HepG2 (cell line): ENCODE data around the gene MTCL1. TPM values are rescaled to one million over a fixed set of nuclear protein-coding genes. Genes with fewer than 3 reads are reported as not detected.

Experiments used
- AFF4 ChIP-seq: sonication (generic); formaldehyde crosslinking; IDR thresholded peaks from 2 replicates; pipeline ENCODE4 v1.4.0; 2020; ENCODE audit warnings: missing genetic modification reagents
- ATF7-NPFF ChIP-seq: sonication (generic); formaldehyde crosslinking; IDR thresholded peaks from 2 replicates; pipeline ENCODE4 v1.8.1; 2023; ENCODE audit warnings: mild to moderate bottlenecking, low read depth, missing genetic modification reagents, moderate library complexity
- ELF1 ChIP-seq: sonication (generic); formaldehyde crosslinking; IDR thresholded peaks from 2 replicates; pipeline ENCODE4 v1.4.0; 2020; ENCODE audit warnings: missing genetic modification reagents
- HDAC2 ChIP-seq: sonication (generic); formaldehyde crosslinking; IDR thresholded peaks from 2 replicates; pipeline ENCODE4 v1.4.0; 2020; ENCODE audit warnings: missing genetic modification reagents
- MYC ChIP-seq: sonication (generic); formaldehyde crosslinking; IDR thresholded peaks from 2 replicates; pipeline ENCODE4 v1.9.0; 2021; ENCODE audit warnings: missing genetic modification reagents, borderline replicate concordance
- NR2F1 ChIP-seq, 2 experiments: fragments of 450-650 bp in 1 of 2; formaldehyde crosslinking in 1 of 2; IDR thresholded peaks; 2 replicates each; pipeline versions ENCODE4 v1.5.0 to v1.6.1; 2016 to 2020; ENCODE audit warnings: mild to moderate bottlenecking in 1 of 2, missing compliant biosample characterization in 1 of 2, missing genetic modification reagents in 1 of 2, moderate library complexity in 1 of 2
- SIX4 ChIP-seq: sonication (generic); formaldehyde crosslinking; IDR thresholded peaks from 2 replicates; pipeline ENCODE4 v1.4.0; 2020; ENCODE audit warnings: missing genetic modification reagents
- XRCC5 ChIP-seq: fragments of 200-400 bp; formaldehyde crosslinking; optimal IDR thresholded peaks from 2 replicates; pipeline ENCODE3; 2017; ENCODE audit warnings: mild to moderate bottlenecking, low read length
- ZBTB38 ChIP-seq: sonication (generic); formaldehyde crosslinking; IDR thresholded peaks from 2 replicates; pipeline ENCODE4 v1.5.1; 2020; ENCODE audit warnings: mild to moderate bottlenecking, missing genetic modification reagents
- ZNF121 ChIP-seq: sonication (generic); formaldehyde crosslinking; IDR thresholded peaks from 2 replicates; pipeline ENCODE4 v1.5.0; 2020; ENCODE audit warnings: mild to moderate bottlenecking, missing genetic modification reagents
- polyA plus RNA-seq, 8 experiments: library from polyadenylated mRNA; depleted of rRNA in 3 of 8; stranded (reverse) in 7 of 8; unstranded in 1 of 8; fragments of >200 nt; fragmentation: Illumina TruSeq in 4 of 8; extraction: Trizol in 4 of 8; gene quantifications; 2 replicates each; pipeline versions ENCODE4 v1.2.1 to v1.2.3, GENCODE V29; 2011 to 2016; ENCODE audit warnings: low read depth in 4 of 8, missing spikeins in 1 of 8, mixed read lengths in 1 of 8; ENCODE audit not compliant: insufficient read depth in 1 of 8
- total RNA-seq, 5 experiments: library from RNA; depleted of rRNA; stranded (reverse); fragments of >200 nt; fragmentation: Illumina TruSeq; extraction: Trizol; gene quantifications; 2 replicates each; pipeline ENCODE4 v1.2.3, GENCODE V29; 2016; ENCODE audit warnings: low read depth in 1 of 5
- TF ChIP-seq, protein P1 (sequence below): sonication (generic); formaldehyde crosslinking; IDR thresholded peaks from 2 replicates; pipeline ENCODE4 v1.4.0; 2020; ENCODE audit warnings: mild to moderate bottlenecking, missing genetic modification reagents, borderline replicate concordance
- TF ChIP-seq, protein P2 (sequence below): IDR thresholded peaks from 2 replicates; pipeline ENCODE4 v1.6.1; 2016; ENCODE audit warnings: low read depth, missing genetic modification reagents, missing compliant biosample characterization

MTCL1 gene
- total and polyA plus RNA-seq, 2 of the 13 experiments (the other 11 are each of a cell fraction or from before 2014, with no cell fraction given) = 3.1 to 3.2 TPM

DNA sequence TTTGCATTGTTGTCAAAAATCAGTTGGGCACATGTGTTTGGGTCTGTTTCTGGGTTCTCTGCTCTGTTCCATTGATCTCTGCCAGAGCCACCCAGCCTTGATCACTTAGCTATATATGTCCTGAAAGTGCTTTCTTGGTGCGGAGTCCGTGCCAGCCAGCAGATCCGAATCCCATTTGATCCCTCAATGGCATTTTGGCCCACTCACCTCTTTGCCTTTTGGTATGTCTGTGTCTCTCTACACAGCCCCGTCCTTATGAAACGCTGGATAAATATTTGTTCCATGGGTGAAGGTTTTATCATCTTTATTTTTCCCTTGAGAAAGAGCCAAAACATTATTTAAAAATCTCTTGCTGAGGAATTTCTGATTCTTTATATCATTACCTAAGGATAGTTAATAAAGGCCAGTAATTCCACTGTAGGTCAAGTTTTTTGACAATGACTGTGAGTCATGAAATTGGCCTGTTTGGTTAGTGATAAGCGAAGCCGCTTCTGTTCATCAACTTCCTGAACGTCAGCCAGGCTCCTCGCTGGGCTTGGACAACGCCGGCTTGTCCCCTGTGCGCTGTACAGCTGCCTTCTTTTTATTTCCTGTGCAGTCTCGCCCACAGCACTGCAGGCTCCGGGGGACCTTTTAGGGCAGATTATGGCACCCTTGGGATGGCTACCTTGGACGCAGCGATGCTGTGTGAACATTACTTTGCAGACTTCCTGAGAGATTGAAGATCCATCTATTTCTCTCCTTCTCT, 24.9 kb downstream of the MTCL1 start (continued):
- 0 out of 2 replicates have a peak, but pooled peaks have one; percentile 27 for TF ChIP-seq ZBTB38 (CRISPR knock-in tag)
- TF ChIP-seq, protein P1, sequence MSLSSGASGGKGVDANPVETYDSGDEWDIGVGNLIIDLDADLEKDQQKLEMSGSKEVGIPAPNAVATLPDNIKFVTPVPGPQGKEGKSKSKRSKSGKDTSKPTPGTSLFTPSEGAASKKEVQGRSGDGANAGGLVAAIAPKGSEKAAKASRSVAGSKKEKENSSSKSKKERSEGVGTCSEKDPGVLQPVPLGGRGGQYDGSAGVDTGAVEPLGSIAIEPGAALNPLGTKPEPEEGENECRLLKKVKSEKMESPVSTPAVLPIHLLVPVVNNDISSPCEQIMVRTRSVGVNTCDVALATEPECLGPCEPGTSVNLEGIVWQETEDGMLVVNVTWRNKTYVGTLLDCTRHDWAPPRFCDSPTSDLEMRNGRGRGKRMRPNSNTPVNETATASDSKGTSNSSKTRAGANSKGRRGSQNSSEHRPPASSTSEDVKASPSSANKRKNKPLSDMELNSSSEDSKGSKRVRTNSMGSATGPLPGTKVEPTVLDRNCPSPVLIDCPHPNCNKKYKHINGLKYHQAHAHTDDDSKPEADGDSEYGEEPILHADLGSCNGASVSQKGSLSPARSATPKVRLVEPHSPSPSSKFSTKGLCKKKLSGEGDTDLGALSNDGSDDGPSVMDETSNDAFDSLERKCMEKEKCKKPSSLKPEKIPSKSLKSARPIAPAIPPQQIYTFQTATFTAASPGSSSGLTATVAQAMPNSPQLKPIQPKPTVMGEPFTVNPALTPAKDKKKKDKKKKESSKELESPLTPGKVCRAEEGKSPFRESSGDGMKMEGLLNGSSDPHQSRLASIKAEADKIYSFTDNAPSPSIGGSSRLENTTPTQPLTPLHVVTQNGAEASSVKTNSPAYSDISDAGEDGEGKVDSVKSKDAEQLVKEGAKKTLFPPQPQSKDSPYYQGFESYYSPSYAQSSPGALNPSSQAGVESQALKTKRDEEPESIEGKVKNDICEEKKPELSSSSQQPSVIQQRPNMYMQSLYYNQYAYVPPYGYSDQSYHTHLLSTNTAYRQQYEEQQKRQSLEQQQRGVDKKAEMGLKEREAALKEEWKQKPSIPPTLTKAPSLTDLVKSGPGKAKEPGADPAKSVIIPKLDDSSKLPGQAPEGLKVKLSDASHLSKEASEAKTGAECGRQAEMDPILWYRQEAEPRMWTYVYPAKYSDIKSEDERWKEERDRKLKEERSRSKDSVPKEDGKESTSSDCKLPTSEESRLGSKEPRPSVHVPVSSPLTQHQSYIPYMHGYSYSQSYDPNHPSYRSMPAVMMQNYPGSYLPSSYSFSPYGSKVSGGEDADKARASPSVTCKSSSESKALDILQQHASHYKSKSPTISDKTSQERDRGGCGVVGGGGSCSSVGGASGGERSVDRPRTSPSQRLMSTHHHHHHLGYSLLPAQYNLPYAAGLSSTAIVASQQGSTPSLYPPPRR (CRISPR knock-in tag) = peak; percentile 46; the same call in 1 of the 2 replicates
- TF ChIP-seq ZNF121 = peak; percentile 69
- TF ChIP-seq XRCC5 = peak; percentile 30
- TF ChIP-seq ATF7-NPFF (CRISPR knock-in tag) = peak; percentile 52; the same call in 1 of the 2 replicates
- peak; percentile 86 for TF ChIP-seq HDAC2 (CRISPR knock-in tag)
- TF ChIP-seq SIX4 (CRISPR knock-in tag) = 0 out of 2 replicates have a peak, but pooled peaks have one; percentile 30
- TF ChIP-seq, protein P2, sequence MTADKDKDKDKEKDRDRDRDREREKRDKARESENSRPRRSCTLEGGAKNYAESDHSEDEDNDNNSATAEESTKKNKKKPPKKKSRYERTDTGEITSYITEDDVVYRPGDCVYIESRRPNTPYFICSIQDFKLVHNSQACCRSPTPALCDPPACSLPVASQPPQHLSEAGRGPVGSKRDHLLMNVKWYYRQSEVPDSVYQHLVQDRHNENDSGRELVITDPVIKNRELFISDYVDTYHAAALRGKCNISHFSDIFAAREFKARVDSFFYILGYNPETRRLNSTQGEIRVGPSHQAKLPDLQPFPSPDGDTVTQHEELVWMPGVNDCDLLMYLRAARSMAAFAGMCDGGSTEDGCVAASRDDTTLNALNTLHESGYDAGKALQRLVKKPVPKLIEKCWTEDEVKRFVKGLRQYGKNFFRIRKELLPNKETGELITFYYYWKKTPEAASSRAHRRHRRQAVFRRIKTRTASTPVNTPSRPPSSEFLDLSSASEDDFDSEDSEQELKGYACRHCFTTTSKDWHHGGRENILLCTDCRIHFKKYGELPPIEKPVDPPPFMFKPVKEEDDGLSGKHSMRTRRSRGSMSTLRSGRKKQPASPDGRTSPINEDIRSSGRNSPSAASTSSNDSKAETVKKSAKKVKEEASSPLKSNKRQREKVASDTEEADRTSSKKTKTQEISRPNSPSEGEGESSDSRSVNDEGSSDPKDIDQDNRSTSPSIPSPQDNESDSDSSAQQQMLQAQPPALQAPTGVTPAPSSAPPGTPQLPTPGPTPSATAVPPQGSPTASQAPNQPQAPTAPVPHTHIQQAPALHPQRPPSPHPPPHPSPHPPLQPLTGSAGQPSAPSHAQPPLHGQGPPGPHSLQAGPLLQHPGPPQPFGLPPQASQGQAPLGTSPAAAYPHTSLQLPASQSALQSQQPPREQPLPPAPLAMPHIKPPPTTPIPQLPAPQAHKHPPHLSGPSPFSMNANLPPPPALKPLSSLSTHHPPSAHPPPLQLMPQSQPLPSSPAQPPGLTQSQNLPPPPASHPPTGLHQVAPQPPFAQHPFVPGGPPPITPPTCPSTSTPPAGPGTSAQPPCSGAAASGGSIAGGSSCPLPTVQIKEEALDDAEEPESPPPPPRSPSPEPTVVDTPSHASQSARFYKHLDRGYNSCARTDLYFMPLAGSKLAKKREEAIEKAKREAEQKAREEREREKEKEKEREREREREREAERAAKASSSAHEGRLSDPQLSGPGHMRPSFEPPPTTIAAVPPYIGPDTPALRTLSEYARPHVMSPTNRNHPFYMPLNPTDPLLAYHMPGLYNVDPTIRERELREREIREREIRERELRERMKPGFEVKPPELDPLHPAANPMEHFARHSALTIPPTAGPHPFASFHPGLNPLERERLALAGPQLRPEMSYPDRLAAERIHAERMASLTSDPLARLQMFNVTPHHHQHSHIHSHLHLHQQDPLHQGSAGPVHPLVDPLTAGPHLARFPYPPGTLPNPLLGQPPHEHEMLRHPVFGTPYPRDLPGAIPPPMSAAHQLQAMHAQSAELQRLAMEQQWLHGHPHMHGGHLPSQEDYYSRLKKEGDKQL (CRISPR knock-in tag) = peak; percentile 63; the same call in 1 of the 2 replicates
- TF ChIP-seq AFF4 = no peak
- TF ChIP-seq ELF1 (CRISPR knock-in tag) = peak; percentile 63
- peak in 1 of 2 experiments; percentile 61; a peak in 1 of 4 replicates for TF ChIP-seq NR2F1 (CRISPR knock-in tag; IDR thresholded peaks at IDR 0.05)
- TF ChIP-seq MYC = no peak
